ENCODE results near the gene PPIP5K2. TPM values are rescaled to one million over a fixed set of nuclear protein-coding genes. Genes with fewer than 3 reads are reported as not detected.
"Not testable (repeated sequence)": the region's sequence is repeated elsewhere in the genome, so short reads cannot be mapped to it uniquely, and the experiment has no call there.

The PPIP5K2 gene
- total and polyA plus RNA-seq, 9 donors, result 23.8 to 45.3 (median 37.5) TPM

- Histone ChIP-seq H3K4me3 (ENCODE audit: low read length) (no peak overlapping the region), H3K27me3 (ENCODE audit: control insufficient read depth, insufficient read depth, low read length) (no peaks in the 10 kb centered on the region), H3K4me1 (ENCODE audit: control insufficient read depth, insufficient read depth, low read length) (no peaks in the 10 kb centered on the region), H3K36me3 (ENCODE audit: control insufficient read depth, insufficient read depth, low read length) (no peaks in the 10 kb centered on the region), H3K27ac (ENCODE audit: low read length) (no peak overlapping the region), H3K9me3 (replicated peaks; ENCODE audit: control insufficient read depth, low read depth, low read length) (no peaks in the 10 kb centered on the region)
- WGBS (ENCODE audit: insufficient coverage), result no CpG with 5 or more reads among the region's 2 CpGs
- DNase-seq, result no peak
Observed at GRCh38 chr5:103216697-103217096, 96.6 kb downstream of the PPIP5K2 start.

GRCh38 chr5:103217101-103217500 lies 97.0 kb downstream of the PPIP5K2 start:
- Histone ChIP-seq H3K4me3 (ENCODE audit: low read length) (no peak overlapping the region), H3K4me1 (ENCODE audit: control insufficient read depth, insufficient read depth, low read length) (no peaks in the 10 kb centered on the region), H3K9me3 (replicated peaks; ENCODE audit: control insufficient read depth, low read depth, low read length) (no peaks in the 10 kb centered on the region), H3K27ac (ENCODE audit: low read length) (no peak overlapping the region), H3K36me3 (ENCODE audit: control insufficient read depth, insufficient read depth, low read length) (no peaks in the 10 kb centered on the region), H3K27me3 (ENCODE audit: control insufficient read depth, insufficient read depth, low read length) (no peaks in the 10 kb centered on the region)
- no peak for DNase-seq

- no peaks in the 10 kb centered on the region for H3K4me1 ChIP-seq (ENCODE audit: control insufficient read depth, insufficient read depth, low read length)
- no CpG with 5 or more reads among the region's 5 CpGs for WGBS (ENCODE audit: insufficient coverage)
- H3K27ac ChIP-seq (ENCODE audit: low read length), result no peak overlapping the region
- no peaks in the 10 kb centered on the region for H3K36me3 ChIP-seq (ENCODE audit: control insufficient read depth, insufficient read depth, low read length)
- no peaks in the 10 kb centered on the region for H3K9me3 ChIP-seq (replicated peaks; ENCODE audit: control insufficient read depth, low read depth, low read length)
- DNase-seq, result no peak
- no peaks in the 10 kb centered on the region for H3K27me3 ChIP-seq (ENCODE audit: control insufficient read depth, insufficient read depth, low read length)
- H3K4me3 ChIP-seq (ENCODE audit: low read length), result no peak overlapping the region
Observed at GRCh38 chr5:103218164-103218563, 98.1 kb downstream of the PPIP5K2 start.

GRCh38 chr5:103219074-103219473 lies 99.0 kb downstream of the PPIP5K2 start:
- not testable (repeated sequence) for H3K27ac ChIP-seq (ENCODE audit: low read length); H3K9me3 ChIP-seq (replicated peaks; ENCODE audit: control insufficient read depth, low read depth, low read length); DNase-seq; H3K36me3 ChIP-seq (ENCODE audit: control insufficient read depth, insufficient read depth, low read length); H3K4me1 ChIP-seq (ENCODE audit: control insufficient read depth, insufficient read depth, low read length); H3K4me3 ChIP-seq (ENCODE audit: low read length); H3K27me3 ChIP-seq (ENCODE audit: control insufficient read depth, insufficient read depth, low read length)
- WGBS (ENCODE audit: insufficient coverage), result no CpG with 5 or more reads among the region's 2 CpGs

- no peaks in the 10 kb centered on the region for H3K36me3 ChIP-seq (ENCODE audit: control insufficient read depth, insufficient read depth, low read length)
- no peak for DNase-seq
- WGBS (ENCODE audit: insufficient coverage), result 86% methylated on average over 25 of the region's 28 CpGs
- H3K27me3 ChIP-seq (ENCODE audit: control insufficient read depth, insufficient read depth, low read length), result no peaks in the 10 kb centered on the region
- H3K9me3 ChIP-seq (replicated peaks; ENCODE audit: control insufficient read depth, low read depth, low read length), result no peaks in the 10 kb centered on the region
- H3K4me1 ChIP-seq (ENCODE audit: control insufficient read depth, insufficient read depth, low read length), result no peaks in the 10 kb centered on the region
- no peak overlapping the region for H3K27ac ChIP-seq (ENCODE audit: low read length)
- H3K4me3 ChIP-seq (ENCODE audit: low read length), result no peak overlapping the region
Observed at GRCh38 chr5:103223031-103223955, 103.2 kb downstream of the PPIP5K2 start.

- H3K4me3 ChIP-seq (ENCODE audit: low read length), result no peak overlapping the region
- H3K4me1 ChIP-seq (ENCODE audit: control insufficient read depth, insufficient read depth, low read length), result no peaks in the 10 kb centered on the region
- peak; percentile 17 for DNase-seq
- H3K36me3 ChIP-seq (ENCODE audit: control insufficient read depth, insufficient read depth, low read length), result no peaks in the 10 kb centered on the region
- WGBS (ENCODE audit: insufficient coverage), result 37% methylated on average over 6 of the region's 11 CpGs
- no peak overlapping the region for H3K27ac ChIP-seq (ENCODE audit: low read length)
- no peaks in the 10 kb centered on the region for H3K27me3 ChIP-seq (ENCODE audit: control insufficient read depth, insufficient read depth, low read length)
- no peaks in the 10 kb centered on the region for H3K9me3 ChIP-seq (replicated peaks; ENCODE audit: control insufficient read depth, low read depth, low read length)
Observed at GRCh38 chr5:103224118-103224893, 104.2 kb downstream of the PPIP5K2 start.

- Histone ChIP-seq H3K27me3 (ENCODE audit: control insufficient read depth, insufficient read depth, low read length) (no peaks in the 10 kb centered on the region), H3K4me1 (ENCODE audit: control insufficient read depth, insufficient read depth, low read length) (no peaks in the 10 kb centered on the region), H3K9me3 (replicated peaks; ENCODE audit: control insufficient read depth, low read depth, low read length) (no peaks in the 10 kb centered on the region), H3K4me3 (ENCODE audit: low read length) (no peak overlapping the region), H3K27ac (ENCODE audit: low read length) (no peak overlapping the region), H3K36me3 (ENCODE audit: control insufficient read depth, insufficient read depth, low read length) (no peaks in the 10 kb centered on the region)
- no CpG with 5 or more reads among the region's 5 CpGs for WGBS (ENCODE audit: insufficient coverage)
- no peak for DNase-seq
Observed at GRCh38 chr5:103224894-103225246, 104.8 kb downstream of the PPIP5K2 start.

- Histone ChIP-seq H3K4me1 (ENCODE audit: control insufficient read depth, insufficient read depth, low read length) (no peaks in the 10 kb centered on the region), H3K27ac (ENCODE audit: low read length) (no peak overlapping the region), H3K27me3 (ENCODE audit: control insufficient read depth, insufficient read depth, low read length) (no peaks in the 10 kb centered on the region), H3K9me3 (replicated peaks; ENCODE audit: control insufficient read depth, low read depth, low read length) (no peaks in the 10 kb centered on the region), H3K4me3 (ENCODE audit: low read length) (no peak overlapping the region), H3K36me3 (ENCODE audit: control insufficient read depth, insufficient read depth, low read length) (no peaks in the 10 kb centered on the region)
- WGBS (ENCODE audit: insufficient coverage), result no CpG with 5 or more reads among the region's 5 CpGs
- DNase-seq, result no peak
Observed at GRCh38 chr5:103228061-103228460, 108.0 kb downstream of the PPIP5K2 start.

GRCh38 chr5:103228588-103228987 lies 108.5 kb downstream of the PPIP5K2 start:
- WGBS (ENCODE audit: insufficient coverage), result 60% methylated on average over 1 of the region's 1 CpG
- Histone ChIP-seq H3K4me3 (ENCODE audit: low read length) (no peak overlapping the region), H3K36me3 (ENCODE audit: control insufficient read depth, insufficient read depth, low read length) (no peaks in the 10 kb centered on the region), H3K27ac (ENCODE audit: low read length) (no peak overlapping the region), H3K9me3 (replicated peaks; ENCODE audit: control insufficient read depth, low read depth, low read length) (no peaks in the 10 kb centered on the region), H3K27me3 (ENCODE audit: control insufficient read depth, insufficient read depth, low read length) (no peaks in the 10 kb centered on the region), H3K4me1 (ENCODE audit: control insufficient read depth, insufficient read depth, low read length) (peaks cover 3% of the 10 kb centered on the region)
- no peak for DNase-seq

- WGBS (ENCODE audit: insufficient coverage), result no CpG with 5 or more reads among the region's 7 CpGs
- H3K27ac ChIP-seq (ENCODE audit: low read length), result no peak overlapping the region
- H3K4me3 ChIP-seq (ENCODE audit: low read length), result no peak overlapping the region
- H3K4me1 ChIP-seq (ENCODE audit: control insufficient read depth, insufficient read depth, low read length), result peaks cover 4% of the 10 kb centered on the region
- no peaks in the 10 kb centered on the region for H3K36me3 ChIP-seq (ENCODE audit: control insufficient read depth, insufficient read depth, low read length)
- no peaks in the 10 kb centered on the region for H3K9me3 ChIP-seq (replicated peaks; ENCODE audit: control insufficient read depth, low read depth, low read length)
- DNase-seq, result peak; percentile 16
- no peaks in the 10 kb centered on the region for H3K27me3 ChIP-seq (ENCODE audit: control insufficient read depth, insufficient read depth, low read length)
Observed at GRCh38 chr5:103232393-103232999, 112.4 kb downstream of the PPIP5K2 start.

Data from muscle of leg (tissue), 11 donors.